K562 (cell line): Measurements from ENCODE around the gene MRAP2. TPM values are rescaled to one million over a fixed set of nuclear protein-coding genes. Genes with fewer than 3 reads are reported as not detected.

Experiments used
- CREM ChIP-seq: IDR thresholded peaks from 2 replicates; pipeline ENCODE4 v1.6.1; 2014; ENCODE audit warnings: antibody characterized with exemption, low read depth
- CTBP1 ChIP-seq: fragments of 450-650 bp; IDR thresholded peaks from 2 replicates; pipeline ENCODE4 v1.6.1; 2016; ENCODE audit warnings: borderline replicate concordance
- GABPA ChIP-seq: fragments of 200-800 bp; sonication (Bioruptor generic); conservative IDR thresholded peaks from 2 replicates; pipeline ENCODE4 v1.6.1; 2016; ENCODE audit warnings: low read depth, missing genetic modification characterization, missing compliant biosample characterization
- MCM2 ChIP-seq: fragments of 450-650 bp; IDR thresholded peaks from 2 replicates; pipeline ENCODE4 v1.6.1; 2017; ENCODE audit warnings: low read depth, mild to moderate bottlenecking
- MEF2A ChIP-seq: IDR thresholded peaks from 2 replicates; pipeline ENCODE4 v1.6.1; 2011; ENCODE audit warnings: low read depth, mild to moderate bottlenecking, low read length, moderate library complexity; ENCODE audit not compliant: control insufficient read depth
- MEIS2 ChIP-seq: fragments of 450-650 bp; IDR thresholded peaks from 2 replicates; pipeline ENCODE4 v1.6.1; 2014; ENCODE audit warnings: mild to moderate bottlenecking; ENCODE audit not compliant: partially characterized antibody
- NR2C1 ChIP-seq, 2 experiments: fragments of 450-650 bp; IDR thresholded peaks; 2 replicates each; pipeline ENCODE4 v1.6.1; 2017; ENCODE audit warnings: mild to moderate bottlenecking in 2 of 2, antibody characterized with exemption in 1 of 2, inconsistent platforms in 1 of 2, missing compliant biosample characterization in 1 of 2, missing genetic modification characterization in 1 of 2
- PRMT5 ChIP-seq: sonication (generic); formaldehyde crosslinking; IDR thresholded peaks from 2 replicates; pipeline ENCODE4 v1.5.0; 2020; ENCODE audit warnings: missing genetic modification reagents
- THRAP3 ChIP-seq: fragments of 450-650 bp; IDR thresholded peaks from 2 replicates; pipeline ENCODE4 v1.6.1; 2016; ENCODE audit warnings: mild to moderate bottlenecking, inconsistent platforms, borderline replicate concordance
- XRCC4 ChIP-seq: IDR thresholded peaks from one replicate; pipeline ENCODE4 v1.6.1; 2011; ENCODE audit not compliant: insufficient read depth, insufficient read length; ENCODE audit errors: extremely low read depth
- ZNF318 ChIP-seq, 2 experiments: fragments of 450-650 bp; IDR thresholded peaks; 2 replicates each; pipeline ENCODE4 v1.6.1; 2016; ENCODE audit warnings: mild to moderate bottlenecking in 2 of 2, borderline replicate concordance in 1 of 2, low read depth in 1 of 2, moderate library complexity in 1 of 2
- polyA plus RNA-seq, 8 experiments: library from polyadenylated mRNA; depleted of rRNA in 4 of 8; stranded (reverse) in 5 of 8; unstranded in 3 of 8; fragments of >200 nt; fragmentation: Nextera tagmentation in 2 of 8; fragmentation: Illumina TruSeq in 1 of 8; extraction: Ambion mirVana in 2 of 8; extraction: Trizol in 1 of 8; gene quantifications; 2 replicates each; pipeline versions ENCODE4 v1.2.1 to v1.2.3, GENCODE V29; 2011 to 2014; ENCODE audit warnings: inconsistent platforms in 1 of 8, missing spikeins in 1 of 8
- total RNA-seq, 7 experiments: library from RNA; depleted of rRNA in 6 of 7; stranded (reverse); fragments of >200 nt in 6 of 7; fragmentation: Illumina TruSeq in 2 of 7; extraction: Trizol in 2 of 7; gene quantifications; 2 replicates each; pipeline versions ENCODE4 v1.2.1 to v1.2.3, GENCODE V29; 2011 to 2021; ENCODE audit warnings: low replicate concordance in 1 of 7
- TF ChIP-seq, protein P1 (sequence below): fragments of 200-400 bp; formaldehyde crosslinking; IDR thresholded peaks from 2 replicates; pipeline ENCODE4 v1.6.1; 2017; ENCODE audit warnings: mild to moderate bottlenecking, low read depth, low read length, moderate library complexity
- TF ChIP-seq, protein P2 (sequence below): fragments of 250-450 bp; sonication (Bioruptor Pico); IDR thresholded peaks from 2 replicates; pipeline ENCODE4 v1.4.0; 2020; ENCODE audit warnings: mild to moderate bottlenecking

Gene MRAP2
- total and polyA plus RNA-seq, 9 of the 15 experiments (the other 6 are each of a cell fraction or from before 2014, with no cell fraction given), result 5.9 to 38.9 (median 9.3) TPM

GRCh38 chr6:84074988-84075781 is 41.6 kb downstream of the MRAP2 start (continued):
- no peak for TF ChIP-seq PRMT5
- peak; percentile 12; the same call in 1 of the 2 replicates for TF ChIP-seq CTBP1
- TF ChIP-seq NR2C1 (IDR thresholded peaks at IDR 0.05), result no peak
- no peak for TF ChIP-seq NR2C1 (tag; IDR thresholded peaks at IDR 0.05)
- TF ChIP-seq XRCC4, result no peak
- peak; percentile 13; the same call in 1 of the 2 replicates for TF ChIP-seq CREM
- no peak for TF ChIP-seq MCM2
- TF ChIP-seq MEF2A, result no peak
- TF ChIP-seq, protein P1, sequence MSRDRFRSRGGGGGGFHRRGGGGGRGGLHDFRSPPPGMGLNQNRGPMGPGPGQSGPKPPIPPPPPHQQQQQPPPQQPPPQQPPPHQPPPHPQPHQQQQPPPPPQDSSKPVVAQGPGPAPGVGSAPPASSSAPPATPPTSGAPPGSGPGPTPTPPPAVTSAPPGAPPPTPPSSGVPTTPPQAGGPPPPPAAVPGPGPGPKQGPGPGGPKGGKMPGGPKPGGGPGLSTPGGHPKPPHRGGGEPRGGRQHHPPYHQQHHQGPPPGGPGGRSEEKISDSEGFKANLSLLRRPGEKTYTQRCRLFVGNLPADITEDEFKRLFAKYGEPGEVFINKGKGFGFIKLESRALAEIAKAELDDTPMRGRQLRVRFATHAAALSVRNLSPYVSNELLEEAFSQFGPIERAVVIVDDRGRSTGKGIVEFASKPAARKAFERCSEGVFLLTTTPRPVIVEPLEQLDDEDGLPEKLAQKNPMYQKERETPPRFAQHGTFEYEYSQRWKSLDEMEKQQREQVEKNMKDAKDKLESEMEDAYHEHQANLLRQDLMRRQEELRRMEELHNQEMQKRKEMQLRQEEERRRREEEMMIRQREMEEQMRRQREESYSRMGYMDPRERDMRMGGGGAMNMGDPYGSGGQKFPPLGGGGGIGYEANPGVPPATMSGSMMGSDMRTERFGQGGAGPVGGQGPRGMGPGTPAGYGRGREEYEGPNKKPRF, result no peak
- TF ChIP-seq, protein P2, sequence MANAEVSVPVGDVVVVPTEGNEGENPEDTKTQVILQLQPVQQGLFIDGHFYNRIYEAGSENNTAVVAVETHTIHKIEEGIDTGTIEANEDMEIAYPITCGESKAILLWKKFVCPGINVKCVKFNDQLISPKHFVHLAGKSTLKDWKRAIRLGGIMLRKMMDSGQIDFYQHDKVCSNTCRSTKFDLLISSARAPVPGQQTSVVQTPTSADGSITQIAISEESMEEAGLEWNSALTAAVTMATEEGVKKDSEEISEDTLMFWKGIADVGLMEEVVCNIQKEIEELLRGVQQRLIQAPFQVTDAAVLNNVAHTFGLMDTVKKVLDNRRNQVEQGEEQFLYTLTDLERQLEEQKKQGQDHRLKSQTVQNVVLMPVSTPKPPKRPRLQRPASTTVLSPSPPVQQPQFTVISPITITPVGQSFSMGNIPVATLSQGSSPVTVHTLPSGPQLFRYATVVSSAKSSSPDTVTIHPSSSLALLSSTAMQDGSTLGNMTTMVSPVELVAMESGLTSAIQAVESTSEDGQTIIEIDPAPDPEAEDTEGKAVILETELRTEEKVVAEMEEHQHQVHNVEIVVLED, result no peak
- peak; percentile 74 for TF ChIP-seq GABPA (tag)
- TF ChIP-seq THRAP3, result no peak
- TF ChIP-seq ZNF318 (IDR thresholded peaks at IDR 0.05; ENCODE audit: borderline replicate concordance in 1 of 2, low read depth in 1 of 2), result no peak
- peak; percentile 32 for TF ChIP-seq MEIS2
